SK-N-SH (cell line): ENCODE measurements around the gene PARK7. TPM values are rescaled to one million over a fixed set of nuclear protein-coding genes. Genes with fewer than 3 reads are reported as not detected.

ENCODE experiments used
- CTCF ChIA-PET: fragments of 300-600, 350-600 bp; formaldehyde crosslinking; extraction: SDS; loops from one replicate; lab custom pipeline; 2021; lab: Yijun Ruan, JAX
- POLR2A ChIA-PET: fragments of 350-600 bp; sonication (Branson Sonifier 250); formaldehyde crosslinking; extraction: SDS; loops from one replicate; lab custom pipeline; 2020; ENCODE audit warnings: antibody characterized with exemption, inconsistent platforms; lab: Yijun Ruan, JAX
- DNase-seq: peaks from one replicate; pipeline ENCODE4 v3.0.0; 2012
- H2AFZ ChIP-seq: fragments of 200-600 bp; sonication (generic); 2 replicates; pipeline ENCODE4 v1.8.1; 2016; ENCODE audit warnings: antibody characterized with exemption, mild to moderate bottlenecking, low read depth
- H3F3A ChIP-seq: fragments of 200-600 bp; sonication (generic); replicated peaks from 2 replicates; pipeline ENCODE3; 2016; ENCODE audit warnings: antibody characterized with exemption, mild to moderate bottlenecking; ENCODE audit not compliant: insufficient read depth
- H3K27ac ChIP-seq, 2 experiments: fragments of 200-500 bp in 1 of 2; fragments of 200-600 bp in 1 of 2; sonication (Bioruptor generic) in 1 of 2; sonication (generic), shearing (Covaris generic) in 1 of 2; 2 replicates each; pipeline versions ENCODE4 v1.5.1 to v1.6.1; 2014 to 2016; ENCODE audit warnings: low read depth in 2 of 2, inconsistent platforms in 1 of 2, low read length in 1 of 2, mild to moderate bottlenecking in 1 of 2, mixed read lengths in 1 of 2
- H3K27me3 ChIP-seq: fragments of 200-600 bp; sonication (generic), shearing (Covaris generic); 2 replicates; pipeline ENCODE4 v1.6.1; 2016; ENCODE audit warnings: mixed run types; ENCODE audit not compliant: insufficient read depth
- H3K36me3 ChIP-seq, 2 experiments: fragments of 200-500 bp in 1 of 2; fragments of 200-600 bp in 1 of 2; sonication (Bioruptor generic) in 1 of 2; sonication (generic) in 1 of 2; replicated peaks in 1 of 2; 2 replicates each; pipeline versions ENCODE3 to v1.5.1; 2014 to 2016; ENCODE audit warnings: low read length in 1 of 2, mild to moderate bottlenecking in 1 of 2; ENCODE audit not compliant: insufficient read depth in 2 of 2, control insufficient read depth in 1 of 2
- H3K4me1 ChIP-seq, 2 experiments: fragments of 200-500 bp in 1 of 2; fragments of 200-600 bp in 1 of 2; sonication (Bioruptor generic) in 1 of 2; sonication (generic), shearing (Covaris generic) in 1 of 2; 2 replicates each; pipeline versions ENCODE4 v1.5.1 to v1.6.1; 2014 to 2016; ENCODE audit warnings: low read depth in 1 of 2, low read length in 1 of 2, mixed run types in 1 of 2; ENCODE audit not compliant: insufficient read depth in 2 of 2, control insufficient read depth in 1 of 2
- H3K4me2 ChIP-seq: fragments of 200-600 bp; sonication (generic), shearing (Covaris generic); 2 replicates; pipeline ENCODE4 v1.6.1; 2017; ENCODE audit warnings: mixed run types
- H3K4me3 ChIP-seq, 2 experiments: fragments of 200-500 bp in 1 of 2; fragments of 200-600 bp in 1 of 2; sonication (Bioruptor generic) in 1 of 2; sonication (generic), shearing (Covaris generic) in 1 of 2; 2 replicates each; pipeline versions ENCODE4 v1.5.1 to v1.8.1; 2014 to 2016; ENCODE audit warnings: low read depth in 2 of 2, inconsistent platforms in 1 of 2, low read length in 1 of 2, mild to moderate bottlenecking in 1 of 2, mixed read lengths in 1 of 2, moderate library complexity in 1 of 2
- H3K79me2 ChIP-seq: fragments of 200-600 bp; sonication (generic); 2 replicates; pipeline ENCODE4 v1.8.1; 2017; ENCODE audit warnings: mild to moderate bottlenecking; ENCODE audit not compliant: insufficient read depth
- H3K9ac ChIP-seq: fragments of 200-600 bp; sonication (generic); 2 replicates; pipeline ENCODE4 v1.6.1; 2017; ENCODE audit warnings: mixed run types
- H3K9me2 ChIP-seq: fragments of 200-600 bp; sonication (generic); 2 replicates; pipeline ENCODE4 v1.6.1; 2017; ENCODE audit warnings: mixed run types
- H3K9me3 ChIP-seq: fragments of 200-600 bp; sonication (generic); 2 replicates; pipeline ENCODE4 v1.6.1; 2017; ENCODE audit warnings: mixed run types, mild to moderate bottlenecking, moderate library complexity
- H4K20me1 ChIP-seq: fragments of 200-600 bp; sonication (generic); 2 replicates; pipeline ENCODE4 v1.6.1; 2017; ENCODE audit warnings: mild to moderate bottlenecking, mixed run types; ENCODE audit not compliant: insufficient read depth
- CHD2 ChIP-seq: fragments of 150-350 bp; IDR thresholded peaks from 2 replicates; pipeline ENCODE4 v1.6.1; 2018; ENCODE audit warnings: low read length; ENCODE audit not compliant: partially characterized antibody
- CTCF ChIP-seq: fragments of 200-600 bp; sonication (generic); IDR thresholded peaks from 2 replicates; pipeline ENCODE4 v1.6.1; 2017; ENCODE audit warnings: antibody characterized with exemption, mild to moderate bottlenecking, moderate library complexity
- FOSL2 ChIP-seq: IDR thresholded peaks from 2 replicates; pipeline ENCODE4 v1.4.0; 2012; ENCODE audit warnings: low read depth, mild to moderate bottlenecking, moderate library complexity, borderline replicate concordance
- FOXM1 ChIP-seq: IDR thresholded peaks from 2 replicates; pipeline ENCODE4 v1.4.0; 2012; ENCODE audit warnings: low read depth, mild to moderate bottlenecking
- GABPA ChIP-seq: IDR thresholded peaks from 2 replicates; pipeline ENCODE4 v1.4.0; 2012; ENCODE audit warnings: low read depth, mild to moderate bottlenecking
- IRF3 ChIP-seq: fragments of 150-350 bp; IDR thresholded peaks from 2 replicates; pipeline ENCODE4 v1.6.1; 2016; ENCODE audit warnings: mild to moderate bottlenecking, low read depth, low read length
- JUND ChIP-seq: IDR thresholded peaks from 2 replicates; pipeline ENCODE4 v1.4.0; 2012
- MXI1 ChIP-seq: IDR thresholded peaks from 2 replicates; pipeline ENCODE4 v1.6.1; 2012; ENCODE audit warnings: mild to moderate bottlenecking, low read depth, low read length, improper control_type of control experiment
- NFIC ChIP-seq: IDR thresholded peaks from 2 replicates; pipeline ENCODE4 v1.4.0; 2012; ENCODE audit warnings: borderline replicate concordance
- NRF1 ChIP-seq: IDR thresholded peaks from 2 replicates; pipeline ENCODE4 v1.6.1; 2012; ENCODE audit warnings: low read depth, mild to moderate bottlenecking, low read length
- PBX3 ChIP-seq: IDR thresholded peaks from 2 replicates; pipeline ENCODE4; 2012
- RXRA ChIP-seq: IDR thresholded peaks from 2 replicates; pipeline ENCODE4 v1.4.0; 2012; ENCODE audit warnings: low read depth, mild to moderate bottlenecking, borderline replicate concordance
- SIN3A ChIP-seq: IDR thresholded peaks from 2 replicates; pipeline ENCODE4 v1.6.1; 2012; ENCODE audit warnings: low read depth, mild to moderate bottlenecking, low read length, moderate library complexity, borderline replicate concordance
- TAF1 ChIP-seq: IDR thresholded peaks from 2 replicates; pipeline ENCODE4 v1.6.1; 2012; ENCODE audit warnings: low read depth, mild to moderate bottlenecking, low read length, moderate library complexity, borderline replicate concordance
- WGBS: methylation state at CpG from one replicate; pipeline ENCODE4 v1.1.6; 2017; ENCODE audit warnings: low lambda C conversion rate; 5-methylcytosine and 5-hydroxymethylcytosine counted together
- polyA plus RNA-seq, 3 experiments: library from polyadenylated mRNA; depleted of rRNA; stranded (reverse); fragments of >200 nt; gene quantifications; 2 replicates each; pipeline ENCODE4 v1.2.3, GENCODE V29; 2012

Gene PARK7
- polyA plus RNA-seq, 1 of the 3 experiments (the other 2 are of a cell fraction), result 415 TPM

GRCh38 chr1:8026153-8026975 lies 64.9 kb downstream of the PARK7 start, which contains the start of gene ERRFI1 (continued):
- TF ChIP-seq CTCF (no peak), TAF1 (peak; percentile 97), RXRA (no peak), NFIC (no peak), NRF1 (peak; percentile 68), SIN3A (peak; percentile 92; the same call in 1 of the 2 replicates), IRF3 (peak; percentile 13; the same call in 1 of the 2 replicates)

- Histone ChIP-seq H3K4me3 (peak overlapping the region; percentile 89 to 90), H3K79me2 (peaks cover 40% of the 10 kb centered on the region), H3K27me3 (no peaks in the 10 kb centered on the region), H3K27ac (peak overlapping the region; percentile 29 to 89), H2AFZ (no peak overlapping the region), H4K20me1 (peaks cover 33% of the 10 kb centered on the region), H3K9ac (peak overlapping the region; percentile 92), H3F3A (peaks cover 26% of the 10 kb centered on the region), H3K4me2 (peak overlapping the region; percentile 92), H3K4me1 (peaks cover 12 to 38% of the 10 kb centered on the region in 2 experiments), H3K36me3 (peaks cover 0 to 3% of the 10 kb centered on the region in 2 experiments), H3K9me3 (no peaks in the 10 kb centered on the region), H3K9me2 (no peaks in the 10 kb centered on the region)
- no peak for TF ChIP-seq FOSL2
- TF ChIP-seq FOXM1, result no peak
- no peak for TF ChIP-seq IRF3
- no peak for TF ChIP-seq CHD2
- no peak for TF ChIP-seq JUND
- no peak for TF ChIP-seq CTCF
- no peak for TF ChIP-seq PBX3
- no peak for TF ChIP-seq MXI1
- no peak for TF ChIP-seq RXRA
- TF ChIP-seq TAF1, result no peak
- no peak for TF ChIP-seq GABPA
- CTCF ChIA-PET, result interaction anchor here (0.5 to 6.0 kb wide), 3 partner anchors 12 to 288 kb away, joined by 3 to 62 read pairs (median 10); no protein-coding TSS in a partner anchor
- POLR2A ChIA-PET, result interaction anchor here (0.7 kb wide), 1 partner anchor 289 kb away, joined by 3 read pairs; no protein-coding TSS in a partner anchor
- no peak for DNase-seq
- WGBS, result 81% methylated on average over 25 of the region's 25 CpGs
These were observed 65.7 kb downstream of the PARK7 start for GRCh38 chr1:8026976-8027747.
